Neural cell (in vitro differentiated cells): ENCODE data around the gene MRC1. TPM values are rescaled to one million over a fixed set of nuclear protein-coding genes. Genes with fewer than 3 reads are reported as not detected.

Experiments used
- H2AFZ ChIP-seq: fragments of 200-600, 300-800 bp; sonication (generic), shearing (Covaris generic); 2 replicates; pipeline ENCODE4 v1.6.0; 2014; ENCODE audit warnings: low read depth, mild to moderate bottlenecking, antibody characterized with exemption, low read length, moderate library complexity
- H3F3A ChIP-seq: fragments of 200-600 bp; shearing (Covaris generic); 2 replicates; pipeline ENCODE4 v1.6.1; 2016; ENCODE audit warnings: mild to moderate bottlenecking, moderate library complexity, mixed read lengths, antibody characterized with exemption, low read length; ENCODE audit not compliant: insufficient read depth, poor library complexity, severe bottlenecking
- H3K27ac ChIP-seq: fragments of 200-600, 300-800 bp; sonication (generic), shearing (Covaris generic); 2 replicates; pipeline ENCODE4 v1.5.1; 2014; ENCODE audit warnings: mild to moderate bottlenecking, low read length, moderate library complexity
- H3K27me3 ChIP-seq: fragments of 300-800, 200-600 bp; sonication (generic), shearing (Covaris generic); 2 replicates; pipeline ENCODE4 v1.6.0; 2014; ENCODE audit warnings: mild to moderate bottlenecking, low read depth, low read length, moderate library complexity; ENCODE audit not compliant: insufficient read depth
- H3K36me3 ChIP-seq: fragments of 300-800, 200-600 bp; sonication (generic), shearing (Covaris generic); 2 replicates; pipeline ENCODE4 v1.5.1; 2014; ENCODE audit warnings: mild to moderate bottlenecking, antibody characterized with exemption, low read length, moderate library complexity; ENCODE audit not compliant: insufficient read depth
- H3K4me2 ChIP-seq: fragments of 300-800, 200-600 bp; sonication (generic), shearing (Covaris generic); 2 replicates; pipeline ENCODE4 v1.6.0; 2014; ENCODE audit warnings: mild to moderate bottlenecking, low read length
- H3K4me3 ChIP-seq: fragments of 300-800, 200-600 bp; sonication (generic), shearing (Covaris generic); 2 replicates; pipeline ENCODE4 v1.5.1; 2014; ENCODE audit warnings: mild to moderate bottlenecking, low read length, moderate library complexity
- H3K79me2 ChIP-seq: fragments of 200-600 bp; shearing (Covaris generic); replicated peaks from 2 replicates; pipeline ENCODE4 v1.6.0; 2014; ENCODE audit warnings: mild to moderate bottlenecking, low read length, moderate library complexity; ENCODE audit not compliant: insufficient read depth
- H3K9ac ChIP-seq: fragments of 300-800, 200-600 bp; sonication (generic), shearing (Covaris generic); 2 replicates; pipeline ENCODE4 v1.6.1; 2016; ENCODE audit warnings: mild to moderate bottlenecking, low read length, mixed read lengths
- H3K9me2 ChIP-seq: fragments of 200-600 bp; shearing (Covaris generic); 2 replicates; pipeline ENCODE4 v1.6.1; 2016; ENCODE audit warnings: mild to moderate bottlenecking, low read length, mixed read lengths; ENCODE audit not compliant: insufficient read depth
- H3K9me3 ChIP-seq: fragments of 200-600, 300-800 bp; sonication (generic), shearing (Covaris generic); 2 replicates; pipeline ENCODE4 v1.6.1; 2016; ENCODE audit warnings: mild to moderate bottlenecking, mixed run types, low read length, moderate library complexity, mixed read lengths
- H4K20me1 ChIP-seq: fragments of 200-600 bp; shearing (Covaris generic); 2 replicates; pipeline ENCODE4 v1.6.1; 2016; ENCODE audit warnings: mild to moderate bottlenecking, mixed run types; ENCODE audit not compliant: insufficient read depth
- EP300 ChIP-seq: fragments of 450-650 bp; conservative IDR thresholded peaks from 2 replicates; pipeline ENCODE4 v1.6.1; 2014; ENCODE audit warnings: antibody characterized with exemption, mild to moderate bottlenecking, moderate library complexity; ENCODE audit not compliant: poor library complexity, severe bottlenecking
- EZH2 ChIP-seq: fragments of 200-600, 300-800 bp; shearing (Covaris generic), sonication (generic); IDR thresholded peaks from 2 replicates; pipeline ENCODE4 v1.6.1; 2014; ENCODE audit warnings: antibody characterized with exemption, low read length, borderline replicate concordance, mild to moderate bottlenecking; ENCODE audit not compliant: insufficient read depth, poor library complexity, severe bottlenecking
- MXI1 ChIP-seq: fragments of 450-650 bp; conservative IDR thresholded peaks from 2 replicates; pipeline ENCODE4 v1.6.1; 2014; ENCODE audit warnings: antibody characterized with exemption, mild to moderate bottlenecking; ENCODE audit not compliant: poor library complexity, severe bottlenecking
- POLR2AphosphoS5 ChIP-seq: IDR thresholded peaks from 2 replicates; pipeline ENCODE4 v1.6.1; 2012
- RAD21 ChIP-seq: fragments of 450-650 bp; conservative IDR thresholded peaks from 2 replicates; pipeline ENCODE4 v1.6.1; 2014; ENCODE audit warnings: antibody characterized with exemption, mild to moderate bottlenecking, moderate library complexity
- SMC3 ChIP-seq: fragments of 450-650 bp; conservative IDR thresholded peaks from 2 replicates; pipeline ENCODE4 v1.6.1; 2014; ENCODE audit warnings: antibody characterized with exemption, mild to moderate bottlenecking, moderate library complexity; ENCODE audit not compliant: poor library complexity
- TAF1 ChIP-seq: IDR thresholded peaks from 2 replicates; pipeline ENCODE4 v1.6.1; 2012; ENCODE audit warnings: low read depth
- polyA plus RNA-seq: library from polyadenylated mRNA; depleted of rRNA; stranded (reverse); fragments of >200 nt; gene quantifications from 2 replicates; pipeline ENCODE4 v1.2.3, GENCODE V29; 2014
- TF ChIP-seq, protein P1 (sequence below): fragments of 450-650 bp; IDR thresholded peaks from 2 replicates; pipeline ENCODE4 v1.5.1; 2014; ENCODE audit warnings: antibody characterized with exemption, mild to moderate bottlenecking, moderate library complexity; ENCODE audit not compliant: poor library complexity, severe bottlenecking
- TF ChIP-seq, protein P2 (sequence below): IDR thresholded peaks from 2 replicates; pipeline ENCODE4 v1.6.1; 2012; ENCODE audit warnings: borderline replicate concordance

Gene MRC1
- polyA plus RNA-seq, 1 donor from 2014 or later, result not detected

DNA sequence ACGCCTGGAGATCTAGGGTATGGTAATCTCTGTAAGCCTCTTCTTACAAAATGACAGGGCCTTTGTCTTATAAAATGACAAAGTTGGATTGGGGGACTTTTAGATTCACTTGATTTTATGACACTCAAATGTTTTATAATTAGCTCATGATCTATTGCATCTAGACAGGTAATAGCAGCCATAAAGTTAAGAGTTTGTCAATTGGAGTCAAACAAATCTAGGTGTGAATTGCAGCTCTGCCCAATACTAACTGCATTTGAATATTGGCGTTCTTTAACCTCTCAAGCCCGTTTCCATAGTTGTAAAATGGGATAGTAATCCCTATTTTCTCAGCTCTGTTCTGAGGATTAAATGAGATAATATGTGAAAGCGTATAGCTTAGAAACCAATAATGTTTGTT lies 14.1 kb upstream of the MRC1 start:
- Histone ChIP-seq H3K27ac (no peak overlapping the region), H3K79me2 (no peaks in the 10 kb centered on the region), H2AFZ (no peak overlapping the region), H3F3A (no peaks in the 10 kb centered on the region), H4K20me1 (no peaks in the 10 kb centered on the region), H3K4me2 (no peak overlapping the region), H3K27me3 (no peaks in the 10 kb centered on the region), H3K9ac (no peak overlapping the region), H3K9me2 (no peaks in the 10 kb centered on the region), H3K9me3 (peaks cover 3% of the 10 kb centered on the region), H3K4me3 (no peak overlapping the region), H3K36me3 (no peaks in the 10 kb centered on the region)
- TF ChIP-seq EZH2 (no peak), EP300 (no peak), SMC3 (no peak), RAD21 (no peak), POLR2AphosphoS5 (no peak), TAF1 (no peak), MXI1 (no peak)
- TF ChIP-seq, protein P1, sequence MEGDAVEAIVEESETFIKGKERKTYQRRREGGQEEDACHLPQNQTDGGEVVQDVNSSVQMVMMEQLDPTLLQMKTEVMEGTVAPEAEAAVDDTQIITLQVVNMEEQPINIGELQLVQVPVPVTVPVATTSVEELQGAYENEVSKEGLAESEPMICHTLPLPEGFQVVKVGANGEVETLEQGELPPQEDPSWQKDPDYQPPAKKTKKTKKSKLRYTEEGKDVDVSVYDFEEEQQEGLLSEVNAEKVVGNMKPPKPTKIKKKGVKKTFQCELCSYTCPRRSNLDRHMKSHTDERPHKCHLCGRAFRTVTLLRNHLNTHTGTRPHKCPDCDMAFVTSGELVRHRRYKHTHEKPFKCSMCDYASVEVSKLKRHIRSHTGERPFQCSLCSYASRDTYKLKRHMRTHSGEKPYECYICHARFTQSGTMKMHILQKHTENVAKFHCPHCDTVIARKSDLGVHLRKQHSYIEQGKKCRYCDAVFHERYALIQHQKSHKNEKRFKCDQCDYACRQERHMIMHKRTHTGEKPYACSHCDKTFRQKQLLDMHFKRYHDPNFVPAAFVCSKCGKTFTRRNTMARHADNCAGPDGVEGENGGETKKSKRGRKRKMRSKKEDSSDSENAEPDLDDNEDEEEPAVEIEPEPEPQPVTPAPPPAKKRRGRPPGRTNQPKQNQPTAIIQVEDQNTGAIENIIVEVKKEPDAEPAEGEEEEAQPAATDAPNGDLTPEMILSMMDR, result no peak
- TF ChIP-seq, protein P2, sequence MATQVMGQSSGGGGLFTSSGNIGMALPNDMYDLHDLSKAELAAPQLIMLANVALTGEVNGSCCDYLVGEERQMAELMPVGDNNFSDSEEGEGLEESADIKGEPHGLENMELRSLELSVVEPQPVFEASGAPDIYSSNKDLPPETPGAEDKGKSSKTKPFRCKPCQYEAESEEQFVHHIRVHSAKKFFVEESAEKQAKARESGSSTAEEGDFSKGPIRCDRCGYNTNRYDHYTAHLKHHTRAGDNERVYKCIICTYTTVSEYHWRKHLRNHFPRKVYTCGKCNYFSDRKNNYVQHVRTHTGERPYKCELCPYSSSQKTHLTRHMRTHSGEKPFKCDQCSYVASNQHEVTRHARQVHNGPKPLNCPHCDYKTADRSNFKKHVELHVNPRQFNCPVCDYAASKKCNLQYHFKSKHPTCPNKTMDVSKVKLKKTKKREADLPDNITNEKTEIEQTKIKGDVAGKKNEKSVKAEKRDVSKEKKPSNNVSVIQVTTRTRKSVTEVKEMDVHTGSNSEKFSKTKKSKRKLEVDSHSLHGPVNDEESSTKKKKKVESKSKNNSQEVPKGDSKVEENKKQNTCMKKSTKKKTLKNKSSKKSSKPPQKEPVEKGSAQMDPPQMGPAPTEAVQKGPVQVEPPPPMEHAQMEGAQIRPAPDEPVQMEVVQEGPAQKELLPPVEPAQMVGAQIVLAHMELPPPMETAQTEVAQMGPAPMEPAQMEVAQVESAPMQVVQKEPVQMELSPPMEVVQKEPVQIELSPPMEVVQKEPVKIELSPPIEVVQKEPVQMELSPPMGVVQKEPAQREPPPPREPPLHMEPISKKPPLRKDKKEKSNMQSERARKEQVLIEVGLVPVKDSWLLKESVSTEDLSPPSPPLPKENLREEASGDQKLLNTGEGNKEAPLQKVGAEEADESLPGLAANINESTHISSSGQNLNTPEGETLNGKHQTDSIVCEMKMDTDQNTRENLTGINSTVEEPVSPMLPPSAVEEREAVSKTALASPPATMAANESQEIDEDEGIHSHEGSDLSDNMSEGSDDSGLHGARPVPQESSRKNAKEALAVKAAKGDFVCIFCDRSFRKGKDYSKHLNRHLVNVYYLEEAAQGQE, result no peak

DNA sequence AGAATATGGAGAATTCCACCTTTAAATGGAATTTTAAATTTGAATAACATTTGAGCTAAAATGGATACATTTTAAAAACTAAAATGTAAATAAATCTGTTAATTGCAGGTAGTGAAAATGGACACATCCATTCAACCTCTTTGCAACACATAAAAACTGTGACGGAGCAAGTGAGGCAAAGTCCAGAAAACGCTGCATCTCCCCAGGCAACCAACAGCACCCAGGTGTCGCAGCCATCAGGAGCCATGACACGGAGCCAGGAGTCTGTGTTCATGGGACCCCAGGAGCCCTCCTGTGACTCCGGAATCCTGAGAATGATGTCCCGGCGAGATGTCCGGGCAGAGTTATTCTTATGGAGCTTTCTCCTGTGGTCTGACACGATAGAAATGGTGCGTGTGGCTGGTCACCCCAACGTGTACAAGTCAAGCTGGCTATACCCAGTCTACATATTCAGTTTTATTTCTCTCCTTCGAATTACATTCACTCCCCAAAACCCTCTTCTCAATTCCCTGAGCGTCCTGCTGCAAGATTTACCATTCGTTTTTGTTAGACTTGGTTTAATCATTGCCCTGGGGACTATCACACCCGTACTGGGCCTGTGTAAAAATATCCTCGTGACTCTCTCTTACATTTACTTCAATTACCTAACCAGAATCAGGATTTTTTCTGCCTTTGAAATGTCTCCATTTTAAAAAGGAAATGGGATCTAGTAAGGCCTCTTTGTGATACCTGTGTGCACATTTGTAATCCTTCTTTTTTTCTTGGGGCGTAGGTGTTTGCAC lies 13.1 kb upstream of the MRC1 start:
- Histone ChIP-seq H2AFZ (no peak overlapping the region), H3K9ac (no peak overlapping the region), H3F3A (no peaks in the 10 kb centered on the region), H3K9me2 (no peaks in the 10 kb centered on the region), H3K4me2 (no peak overlapping the region), H3K9me3 (peaks cover 3% of the 10 kb centered on the region), H3K4me3 (no peak overlapping the region), H3K27ac (no peak overlapping the region), H3K27me3 (no peaks in the 10 kb centered on the region), H3K36me3 (no peaks in the 10 kb centered on the region), H3K79me2 (no peaks in the 10 kb centered on the region), H4K20me1 (no peaks in the 10 kb centered on the region)
- TF ChIP-seq RAD21 (no peak), POLR2AphosphoS5 (no peak), TAF1 (no peak)
- TF ChIP-seq, protein P2, result no peak
